Measurements from ENCODE around the gene DQX1.

- TF ChIP-seq CTCF (IDR thresholded peaks at IDR 0.05; ENCODE audit: insufficient read depth, low read length) = no peak
- no peak for TF ChIP-seq POLR2AphosphoS5 (IDR thresholded peaks at IDR 0.05; ENCODE audit: low read depth)
- no peak for TF ChIP-seq REST (IDR thresholded peaks at IDR 0.05; ENCODE audit: insufficient replicate concordance, low read depth)
Measured at GRCh38 chr2:74531666-74532065, 5.6 kb upstream of the DQX1 start.

All from HL-60 (cell line).